DOHH2 (cell line): ENCODE measurements around the gene CRIM1.

Source experiments
- H3F3A ChIP-seq: fragments of 200-600 bp; sonication (generic), shearing (Covaris generic); 2 replicates; pipeline ENCODE4 v1.6.0; 2016; ENCODE audit warnings: antibody characterized with exemption, mild to moderate bottlenecking; ENCODE audit not compliant: control insufficient read depth, insufficient read depth
- H3K27ac ChIP-seq: fragments of 200-600 bp; sonication (generic); 2 replicates; pipeline ENCODE4 v1.5.1; 2014; ENCODE audit warnings: low read depth, mild to moderate bottlenecking, low read length, moderate library complexity
- H3K27me3 ChIP-seq: fragments of 200-600 bp; sonication (generic); 2 replicates; pipeline ENCODE4 v1.6.1; 2014; ENCODE audit warnings: mild to moderate bottlenecking, low read length, mixed read lengths; ENCODE audit not compliant: control insufficient read depth
- H3K36me3 ChIP-seq: fragments of 200-600 bp; sonication (generic); 2 replicates; pipeline ENCODE4 v1.6.1; 2014; ENCODE audit warnings: mild to moderate bottlenecking, low read length, moderate library complexity, mixed read lengths; ENCODE audit not compliant: control insufficient read depth
- H3K4me1 ChIP-seq: fragments of 200-600 bp; sonication (generic); 2 replicates; pipeline ENCODE4 v1.6.1; 2014; ENCODE audit warnings: mild to moderate bottlenecking, low read length, mixed read lengths; ENCODE audit not compliant: control insufficient read depth
- H3K4me2 ChIP-seq: fragments of 200-600 bp; sonication (generic); 2 replicates; pipeline ENCODE4 v1.6.0; 2014; ENCODE audit warnings: mild to moderate bottlenecking, low read length, moderate library complexity
- H3K4me3 ChIP-seq: fragments of 200-600 bp; sonication (generic); 2 replicates; pipeline ENCODE4 v1.5.1; 2014; ENCODE audit warnings: mild to moderate bottlenecking, low read length, mixed read lengths
- H3K79me2 ChIP-seq: fragments of 200-600 bp; sonication (generic); 2 replicates; pipeline ENCODE4 v1.6.1; 2014; ENCODE audit warnings: mild to moderate bottlenecking, low read length, mixed read lengths; ENCODE audit not compliant: control insufficient read depth
- H3K9me2 ChIP-seq: fragments of 200-600 bp; sonication (generic); replicated peaks from 2 replicates; pipeline ENCODE4 v1.6.1; 2014; ENCODE audit warnings: mild to moderate bottlenecking, low read length, mixed read lengths; ENCODE audit not compliant: control insufficient read depth
- H3K9me3 ChIP-seq: fragments of 200-600 bp; sonication (generic); 2 replicates; pipeline ENCODE4 v1.6.1; 2014; ENCODE audit warnings: antibody characterized with exemption, low read length, mixed read lengths; ENCODE audit not compliant: control insufficient read depth, insufficient read depth
- H4K20me1 ChIP-seq: fragments of 200-600 bp; sonication (generic); 2 replicates; pipeline ENCODE4 v1.6.0; 2014; ENCODE audit warnings: low read depth, mild to moderate bottlenecking, antibody characterized with exemption, low read length, moderate library complexity; ENCODE audit not compliant: control insufficient read depth, insufficient read depth
- CTCF ChIP-seq: fragments of 200-600 bp; sonication (generic); IDR thresholded peaks from one replicate; pipeline ENCODE4 v1.5.1; 2014; ENCODE audit warnings: antibody characterized with exemption, mild to moderate bottlenecking, low read depth, low read length; ENCODE audit not compliant: poor library complexity, severe bottlenecking
- EZH2phosphoT487 ChIP-seq: fragments of 200-600 bp; sonication (generic); IDR thresholded peaks from 2 replicates; pipeline ENCODE4 v1.6.1; 2017; ENCODE audit warnings: borderline replicate concordance, mild to moderate bottlenecking, antibody characterized with exemption, low read length, moderate library complexity, mixed read lengths

CRIM1 gene

GRCh38 chr2:36357847-36358659 is 2.5 kb downstream of the CRIM1 start:
- no peak for TF ChIP-seq EZH2phosphoT487
- peak; percentile 59 for TF ChIP-seq CTCF
- Histone ChIP-seq H3F3A (peaks cover 31% of the 10 kb centered on the region), H3K27me3 (no peaks in the 10 kb centered on the region), H3K4me3 (peak overlapping the region; percentile 97), H3K79me2 (peaks cover 65% of the 10 kb centered on the region), H3K9me2 (no peaks in the 10 kb centered on the region), H4K20me1 (peaks cover 43% of the 10 kb centered on the region), H3K4me2 (peak overlapping the region; percentile 97), H3K4me1 (peaks cover 74% of the 10 kb centered on the region), H3K27ac (peak overlapping the region; percentile 96), H3K36me3 (peaks cover 36% of the 10 kb centered on the region), H3K9me3 (no peaks in the 10 kb centered on the region)

GRCh38 chr2:36359067-36359466 is 3.5 kb downstream of the CRIM1 start:
- peak overlapping the region; percentile 96; the same call in 1 of the 2 replicates for H3K27ac ChIP-seq
- no peaks in the 10 kb centered on the region for H3K27me3 ChIP-seq
- H3K4me1 ChIP-seq, result peaks cover 69% of the 10 kb centered on the region
- no peaks in the 10 kb centered on the region for H3K9me2 ChIP-seq
- TF ChIP-seq CTCF (peak; percentile 62), EZH2phosphoT487 (no peak)
- peaks cover 75% of the 10 kb centered on the region for H3K79me2 ChIP-seq
- H3F3A ChIP-seq, result peaks cover 25% of the 10 kb centered on the region
- no peaks in the 10 kb centered on the region for H3K9me3 ChIP-seq
- H4K20me1 ChIP-seq, result peaks cover 47% of the 10 kb centered on the region
- H3K36me3 ChIP-seq, result peaks cover 36% of the 10 kb centered on the region
- peak overlapping the region; percentile 97 for H3K4me3 ChIP-seq
- H3K4me2 ChIP-seq, result peak overlapping the region; percentile 97

- Histone ChIP-seq H3K4me3 (no peak overlapping the region), H3K9me2 (no peaks in the 10 kb centered on the region), H3K36me3 (peaks cover 36% of the 10 kb centered on the region), H4K20me1 (peaks cover 50% of the 10 kb centered on the region), H3K4me2 (no peak overlapping the region), H3F3A (peaks cover 18% of the 10 kb centered on the region), H3K9me3 (no peaks in the 10 kb centered on the region), H3K27ac (no peak overlapping the region), H3K27me3 (no peaks in the 10 kb centered on the region), H3K79me2 (peaks cover 84% of the 10 kb centered on the region), H3K4me1 (peaks cover 64% of the 10 kb centered on the region)
- TF ChIP-seq EZH2phosphoT487, result no peak
- no peak for TF ChIP-seq CTCF
Measured at GRCh38 chr2:36360063-36360462, 4.5 kb downstream of the CRIM1 start.
